ENCODE results near the gene INPP1.

The INPP1 gene

GRCh38 chr2:190380962-190381412, 37.6 kb downstream of the INPP1 start:
- TF ChIP-seq CTCF (conservative IDR thresholded peaks at IDR 0.05; ENCODE audit: control insufficient read depth, insufficient read depth, low read depth, low read length): no peak
- no peak overlapping the region for H3K4me3 ChIP-seq (ENCODE audit: control insufficient read depth, low read depth, low read length)
- DNase-seq (ENCODE audit: low read depth): no peak

- TF ChIP-seq CTCF (conservative IDR thresholded peaks at IDR 0.05; ENCODE audit: control insufficient read depth, insufficient read depth, low read depth, low read length): peak; percentile 42
- no peak overlapping the region for H3K4me3 ChIP-seq (ENCODE audit: control insufficient read depth, low read depth, low read length)
- DNase-seq (ENCODE audit: low read depth): peak; percentile 56
Measured at GRCh38 chr2:190382851-190383250, 39.5 kb downstream of the INPP1 start.

GRCh38 chr2:190387422-190387821, 44.0 kb downstream of the INPP1 start:
- no peak for DNase-seq (ENCODE audit: low read depth)
- TF ChIP-seq CTCF (conservative IDR thresholded peaks at IDR 0.05; ENCODE audit: control insufficient read depth, insufficient read depth, low read depth, low read length): no peak
- H3K4me3 ChIP-seq (ENCODE audit: control insufficient read depth, low read depth, low read length): no peak overlapping the region

GRCh38 chr2:190396271-190396670, 52.9 kb downstream of the INPP1 start:
- no peak overlapping the region for H3K4me3 ChIP-seq (ENCODE audit: control insufficient read depth, low read depth, low read length)
- no peak for DNase-seq (ENCODE audit: low read depth)
- no peak for TF ChIP-seq CTCF (conservative IDR thresholded peaks at IDR 0.05; ENCODE audit: control insufficient read depth, insufficient read depth, low read depth, low read length)

- H3K4me3 ChIP-seq (ENCODE audit: control insufficient read depth, low read depth, low read length): no peak overlapping the region
- DNase-seq (ENCODE audit: low read depth): no peak
- TF ChIP-seq CTCF (conservative IDR thresholded peaks at IDR 0.05; ENCODE audit: control insufficient read depth, insufficient read depth, low read depth, low read length): no peak
Measured at GRCh38 chr2:190402986-190403603, 59.7 kb downstream of the INPP1 start.

GRCh38 chr2:190404487-190404886, 61.1 kb downstream of the INPP1 start:
- peak; percentile 48 for DNase-seq (ENCODE audit: low read depth)
- TF ChIP-seq CTCF (conservative IDR thresholded peaks at IDR 0.05; ENCODE audit: control insufficient read depth, insufficient read depth, low read depth, low read length): no peak
- no peak overlapping the region for H3K4me3 ChIP-seq (ENCODE audit: control insufficient read depth, low read depth, low read length)

GRCh38 chr2:190405070-190405469, 61.7 kb downstream of the INPP1 start:
- no peak for TF ChIP-seq CTCF (conservative IDR thresholded peaks at IDR 0.05; ENCODE audit: control insufficient read depth, insufficient read depth, low read depth, low read length)
- no peak for DNase-seq (ENCODE audit: low read depth)
- H3K4me3 ChIP-seq (ENCODE audit: control insufficient read depth, low read depth, low read length): no peak overlapping the region
